ENCODE measurements around the gene TIMM10.

The TIMM10 gene

DNA sequence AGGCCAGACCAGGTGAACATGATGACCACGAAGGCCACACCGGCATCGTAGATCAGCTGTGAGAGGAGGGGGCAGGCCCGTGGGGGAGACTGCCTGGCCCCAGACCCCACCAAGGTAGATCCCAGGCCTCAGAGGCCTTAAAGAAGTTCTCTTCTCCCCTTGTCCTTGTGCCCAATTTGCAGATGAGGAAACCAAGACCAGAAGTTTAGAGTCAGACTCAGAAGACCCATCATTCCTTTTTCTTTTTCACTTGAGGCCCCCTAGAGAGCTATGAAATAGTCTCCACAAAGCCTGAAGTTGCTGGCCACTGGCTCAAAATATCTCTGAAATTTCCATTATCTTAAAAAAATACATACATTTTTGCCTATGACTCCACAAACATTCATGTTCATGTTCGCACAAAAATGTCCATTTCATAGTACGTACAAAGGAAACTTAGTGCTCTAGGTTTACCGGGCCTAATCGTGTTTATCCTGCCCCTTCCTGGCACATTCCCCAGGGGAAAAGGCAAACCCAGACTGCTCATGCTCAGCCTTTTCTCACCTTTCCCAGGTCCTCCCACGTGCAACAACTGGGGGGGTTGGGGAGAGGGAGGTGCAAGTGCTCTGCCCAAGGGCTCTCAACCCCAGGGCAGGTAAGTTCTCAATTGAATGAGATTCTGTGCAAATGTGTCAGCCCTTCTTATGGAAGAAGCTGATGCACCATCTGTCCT, 34.3 kb downstream of the TIMM10 start:
- Histone ChIP-seq H3K4me2 (ENCODE audit: insufficient read depth, low read length) (no peak overlapping the region), H3K79me2 (ENCODE audit: insufficient read depth, low read length) (no peaks in the 10 kb centered on the region), H3K27ac (ENCODE audit: low read length) (no peak overlapping the region), H3K27me3 (ENCODE audit: insufficient read depth, low read length, poor library complexity) (no peaks in the 10 kb centered on the region), H3K4me1 (ENCODE audit: insufficient read depth, low read length) (peaks cover 8% of the 10 kb centered on the region), H3K4me3 (ENCODE audit: low read depth in 1 of 2, low read length in 2 of 2) (no peak overlapping the region), H3K9ac (ENCODE audit: low read depth, low read length) (no peak overlapping the region), H3K36me3 (ENCODE audit: insufficient read depth, low read length) (peaks cover 8% of the 10 kb centered on the region; the same call in 1 of the 2 replicates), H4K20me1 (ENCODE audit: insufficient read depth, low read length) (no peaks in the 10 kb centered on the region), H3K9me3 (ENCODE audit: insufficient read depth, low read length, severe bottlenecking) (no peaks in the 10 kb centered on the region), H2AFZ (ENCODE audit: low read depth, low read length) (no peak overlapping the region)
- DNase-seq (no peak), ATAC-seq (ENCODE audit: insufficient read depth, low read depth) (no peak)
- no peak for TF ChIP-seq EZH2 (IDR thresholded peaks at IDR 0.05; ENCODE audit: borderline replicate concordance, low read depth, low read length, severe bottlenecking)
- TF ChIP-seq, protein P1, sequence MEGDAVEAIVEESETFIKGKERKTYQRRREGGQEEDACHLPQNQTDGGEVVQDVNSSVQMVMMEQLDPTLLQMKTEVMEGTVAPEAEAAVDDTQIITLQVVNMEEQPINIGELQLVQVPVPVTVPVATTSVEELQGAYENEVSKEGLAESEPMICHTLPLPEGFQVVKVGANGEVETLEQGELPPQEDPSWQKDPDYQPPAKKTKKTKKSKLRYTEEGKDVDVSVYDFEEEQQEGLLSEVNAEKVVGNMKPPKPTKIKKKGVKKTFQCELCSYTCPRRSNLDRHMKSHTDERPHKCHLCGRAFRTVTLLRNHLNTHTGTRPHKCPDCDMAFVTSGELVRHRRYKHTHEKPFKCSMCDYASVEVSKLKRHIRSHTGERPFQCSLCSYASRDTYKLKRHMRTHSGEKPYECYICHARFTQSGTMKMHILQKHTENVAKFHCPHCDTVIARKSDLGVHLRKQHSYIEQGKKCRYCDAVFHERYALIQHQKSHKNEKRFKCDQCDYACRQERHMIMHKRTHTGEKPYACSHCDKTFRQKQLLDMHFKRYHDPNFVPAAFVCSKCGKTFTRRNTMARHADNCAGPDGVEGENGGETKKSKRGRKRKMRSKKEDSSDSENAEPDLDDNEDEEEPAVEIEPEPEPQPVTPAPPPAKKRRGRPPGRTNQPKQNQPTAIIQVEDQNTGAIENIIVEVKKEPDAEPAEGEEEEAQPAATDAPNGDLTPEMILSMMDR (IDR thresholded peaks at IDR 0.05; ENCODE audit: borderline replicate concordance, extremely low read depth, low read length, poor library complexity, severe bottlenecking) = no peak

DNA sequence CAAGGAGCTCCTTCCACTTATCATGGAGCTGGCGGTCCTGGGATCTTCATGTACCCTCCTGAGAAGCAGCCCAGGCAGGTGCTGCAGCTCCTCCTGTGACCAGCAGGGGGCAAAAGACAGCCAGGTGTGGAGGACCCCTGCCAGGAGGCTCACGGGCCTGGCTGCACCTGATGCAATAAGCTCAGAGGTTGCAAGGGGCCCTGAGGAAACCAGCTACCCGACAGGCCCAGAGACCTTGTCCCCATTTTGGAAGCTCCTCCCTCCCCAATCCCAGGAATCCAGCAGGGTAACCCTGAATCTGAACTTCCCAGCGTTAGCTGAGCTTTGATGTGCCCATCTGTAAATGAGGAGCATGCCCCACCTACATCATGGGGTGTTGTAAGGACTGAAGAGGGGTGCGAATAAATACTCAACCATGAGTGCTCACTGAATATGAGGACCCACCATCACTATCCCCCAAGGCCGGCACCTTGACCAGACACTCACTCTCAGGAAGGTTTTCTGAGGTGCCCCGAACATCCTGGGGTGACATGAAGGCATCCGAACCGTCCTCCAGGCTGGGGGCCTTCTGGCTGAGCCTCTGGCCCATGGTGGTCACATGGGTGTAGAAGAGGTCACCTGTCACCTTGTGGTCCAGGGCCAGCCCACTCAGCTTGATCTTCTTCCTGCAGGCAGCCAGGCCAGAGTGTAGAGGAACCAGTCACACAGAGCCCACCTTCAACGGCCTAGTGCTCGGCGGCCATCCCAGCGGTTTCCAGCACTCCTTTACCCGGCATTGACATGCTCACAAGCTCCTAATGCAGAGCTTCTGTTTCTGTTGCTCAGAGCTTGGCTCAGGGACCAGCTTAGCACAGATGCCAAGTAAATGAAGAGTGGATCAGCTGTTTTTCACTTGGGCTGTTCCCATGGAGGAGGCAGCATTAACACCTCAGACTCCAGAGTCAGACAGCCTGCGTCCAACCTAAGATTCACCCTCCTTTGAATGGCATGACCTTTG, 36.7 kb downstream of the TIMM10 start:
- peaks cover 8% of the 10 kb centered on the region; the same call in 1 of the 2 replicates for H3K36me3 ChIP-seq (ENCODE audit: insufficient read depth, low read length)
- no peak overlapping the region for H3K4me2 ChIP-seq (ENCODE audit: insufficient read depth, low read length)
- TF ChIP-seq EZH2 (IDR thresholded peaks at IDR 0.05; ENCODE audit: borderline replicate concordance, low read depth, low read length, severe bottlenecking) = no peak
- TF ChIP-seq, protein P1 (IDR thresholded peaks at IDR 0.05; ENCODE audit: borderline replicate concordance, extremely low read depth, low read length, poor library complexity, severe bottlenecking) = peak; percentile 96
- no peak overlapping the region for H3K4me3 ChIP-seq (ENCODE audit: low read depth in 1 of 2, low read length in 2 of 2)
- no peaks in the 10 kb centered on the region for H3K9me3 ChIP-seq (ENCODE audit: insufficient read depth, low read length, severe bottlenecking)
- ATAC-seq (ENCODE audit: insufficient read depth, low read depth) (peak; percentile 81), DNase-seq (peak; percentile 76)
- peak overlapping the region; percentile 11; the same call in 1 of the 2 replicates for H3K9ac ChIP-seq (ENCODE audit: low read depth, low read length)
- peaks cover 8% of the 10 kb centered on the region for H3K4me1 ChIP-seq (ENCODE audit: insufficient read depth, low read length)
- H3K27ac ChIP-seq (ENCODE audit: low read length) = peak overlapping the region; percentile 59; the same call in 1 of the 2 replicates
- H2AFZ ChIP-seq (ENCODE audit: low read depth, low read length) = no peak overlapping the region
- no peaks in the 10 kb centered on the region for H4K20me1 ChIP-seq (ENCODE audit: insufficient read depth, low read length)
- no peaks in the 10 kb centered on the region for H3K27me3 ChIP-seq (ENCODE audit: insufficient read depth, low read length, poor library complexity)
- no peaks in the 10 kb centered on the region for H3K79me2 ChIP-seq (ENCODE audit: insufficient read depth, low read length)

DNA sequence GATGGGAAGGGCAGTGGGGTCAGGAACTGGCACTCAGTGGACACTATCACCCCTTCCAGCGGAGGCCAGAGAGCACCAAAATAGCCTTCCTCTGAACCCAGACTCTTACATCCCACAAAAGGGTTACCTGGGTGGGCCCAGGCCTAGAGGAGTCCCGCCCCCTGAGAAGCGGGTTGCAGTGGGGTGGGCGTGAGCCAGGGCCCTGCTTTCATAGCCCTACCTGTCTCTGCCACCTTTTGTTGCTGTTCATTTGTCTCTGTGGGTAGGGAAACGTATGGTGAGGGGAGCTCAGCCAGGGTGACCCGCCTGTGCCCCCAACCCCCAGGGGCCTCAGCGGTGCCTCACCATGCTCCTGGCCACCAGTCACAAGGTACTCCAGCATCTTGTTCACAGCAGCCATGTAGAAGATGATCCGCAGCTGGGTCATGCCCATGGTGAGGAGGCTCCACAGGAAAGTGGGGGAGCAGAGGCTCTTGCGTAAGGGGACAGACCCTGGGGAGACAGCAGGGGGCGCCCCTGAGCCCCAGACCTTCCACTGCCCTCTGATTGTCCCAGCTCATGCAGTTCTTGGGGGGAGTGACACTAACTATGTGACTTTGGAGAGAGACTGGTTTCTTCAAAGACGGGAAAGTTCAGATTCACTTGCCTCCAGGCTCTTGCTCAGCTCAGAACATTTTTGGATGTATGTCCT, 39.0 kb downstream of the TIMM10 start:
- no peak overlapping the region for H2AFZ ChIP-seq (ENCODE audit: low read depth, low read length)
- peaks cover 8% of the 10 kb centered on the region; the same call in 1 of the 2 replicates for H3K36me3 ChIP-seq (ENCODE audit: insufficient read depth, low read length)
- peaks cover 8% of the 10 kb centered on the region for H3K4me1 ChIP-seq (ENCODE audit: insufficient read depth, low read length)
- H3K9ac ChIP-seq (ENCODE audit: low read depth, low read length) = no peak overlapping the region
- peak; percentile 67 for DNase-seq
- H3K79me2 ChIP-seq (ENCODE audit: insufficient read depth, low read length) = no peaks in the 10 kb centered on the region
- H3K27me3 ChIP-seq (ENCODE audit: insufficient read depth, low read length, poor library complexity) = no peaks in the 10 kb centered on the region
- TF ChIP-seq, protein P1 (IDR thresholded peaks at IDR 0.05; ENCODE audit: borderline replicate concordance, extremely low read depth, low read length, poor library complexity, severe bottlenecking) = peak; percentile 80
- no peak for TF ChIP-seq EZH2 (IDR thresholded peaks at IDR 0.05; ENCODE audit: borderline replicate concordance, low read depth, low read length, severe bottlenecking)
- no peaks in the 10 kb centered on the region for H4K20me1 ChIP-seq (ENCODE audit: insufficient read depth, low read length)
- H3K27ac ChIP-seq (ENCODE audit: low read length) = no peak overlapping the region
- H3K4me3 ChIP-seq (ENCODE audit: low read depth in 1 of 2, low read length in 2 of 2) = no peak overlapping the region
- H3K9me3 ChIP-seq (ENCODE audit: insufficient read depth, low read length, severe bottlenecking) = no peaks in the 10 kb centered on the region
- no peak overlapping the region for H3K4me2 ChIP-seq (ENCODE audit: insufficient read depth, low read length)
- ATAC-seq (ENCODE audit: insufficient read depth, low read depth) = peak; percentile 77
